A549 (cell line): ENCODE measurements around the gene UBE2E2. TPM values are rescaled to one million over a fixed set of nuclear protein-coding genes. Genes with fewer than 3 reads are reported as not detected.

ENCODE experiments used
- ATAC-seq, 2 experiments: fragments of 200-7000 bp in 1 of 2; fragments of >200 bp in 1 of 2; cut with Nextera tagmentation in 1 of 2; cut with Tn5 transposase in 1 of 2; 3 replicates each; pipeline versions ENCODE4 v1.8.0 to v1.9.1; 2018 to 2020; ENCODE audit warnings: mild to moderate bottlenecking in 1 of 2, moderate library complexity in 1 of 2
- CTCF ChIA-PET: fragments of 300-600 bp; sonication (Branson Sonifier 250); formaldehyde crosslinking; extraction: SDS; loops from one replicate; lab custom pipeline; 2021; ENCODE audit warnings: antibody characterized with exemption, inconsistent platforms; lab: Yijun Ruan, JAX
- POLR2A ChIA-PET: fragments of 350-600 bp; formaldehyde crosslinking; extraction: SDS; loops from one replicate; lab custom pipeline; 2021; ENCODE audit warnings: antibody characterized with exemption, inconsistent platforms; lab: Yijun Ruan, JAX
- DNase-seq, 2 experiments: peaks; one replicate each; pipeline versions ENCODE4 v3.0.0 to v3.0.0-alpha.2; 2011 to 2016; ENCODE audit warnings: low read depth in 1 of 2, low spot score in 1 of 2
- FAIRE-seq: peaks from 2 replicates; lab custom pipeline; 2011; peaks lifted over from hg19 to GRCh38; lab: Jason Lieb, UNC
- H3K27ac ChIP-seq, 2 experiments: fragments of >200 bp; sonication (Bioruptor Twin); formaldehyde crosslinking; 3 replicates each; pipeline ENCODE4 v1.5.1; 2016 to 2017
- H3K4me1 ChIP-seq: fragments of >200 bp; sonication (Bioruptor Twin); formaldehyde crosslinking; 3 replicates; pipeline ENCODE4 v1.6.1; 2016
- H3K4me2 ChIP-seq: fragments of >200 bp; sonication (Bioruptor Twin); formaldehyde crosslinking; 3 replicates; pipeline ENCODE4 v1.6.1; 2016
- H3K4me3 ChIP-seq: fragments of >200 bp; sonication (Bioruptor Twin); formaldehyde crosslinking; 3 replicates; pipeline ENCODE4 v1.5.1; 2016
- H3K9me3 ChIP-seq: fragments of >200 bp; sonication (Bioruptor Twin); formaldehyde crosslinking; 3 replicates; pipeline ENCODE4 v1.6.1; 2016
- CBX2 ChIP-seq: fragments of 200-600 bp; sonication (generic); IDR thresholded peaks from 2 replicates; pipeline ENCODE4 v1.6.1; 2016; ENCODE audit warnings: low read depth, mild to moderate bottlenecking, borderline replicate concordance
- CHD2 ChIP-seq: fragments of 150-350 bp; IDR thresholded peaks from 2 replicates; pipeline ENCODE4 v1.6.1; 2014; ENCODE audit warnings: low read length; ENCODE audit not compliant: partially characterized antibody
- EHMT2 ChIP-seq: fragments of 200-600 bp; sonication (generic); IDR thresholded peaks from 2 replicates; pipeline ENCODE4 v1.6.1; 2016; ENCODE audit warnings: antibody characterized with exemption, low read depth, mild to moderate bottlenecking, moderate library complexity
- FOSB ChIP-seq: fragments of 250-450 bp; sonication (Bioruptor Pico); IDR thresholded peaks from 2 replicates; pipeline ENCODE4 v1.5.0; 2020; ENCODE audit warnings: mild to moderate bottlenecking, moderate library complexity
- FOSL2 ChIP-seq, 2 experiments: fragments of 450-650 bp in 1 of 2; fragments of >200 bp in 1 of 2; sonication (Bioruptor Twin) in 1 of 2; formaldehyde crosslinking; IDR thresholded peaks; 2 replicates each; pipeline versions ENCODE4 v1.5.0 to v1.6.1; 2016 to 2020; ENCODE audit warnings: mild to moderate bottlenecking in 1 of 2, moderate library complexity in 1 of 2
- HOXB13 ChIP-seq: fragments of 250-450 bp; sonication (Bioruptor Pico); IDR thresholded peaks from 2 replicates; pipeline ENCODE4 v1.5.0; 2020; ENCODE audit warnings: low read depth, mild to moderate bottlenecking, moderate library complexity
- JUN ChIP-seq, 2 experiments: fragments of >200 bp; sonication (Bioruptor Twin); formaldehyde crosslinking; IDR thresholded peaks; 2 replicates in 1 of 2; 3 replicates in 1 of 2; pipeline ENCODE4 v1.6.1; 2016 to 2017
- JUNB ChIP-seq: fragments of >200 bp; sonication (Bioruptor Twin); formaldehyde crosslinking; IDR thresholded peaks from 2 replicates; pipeline ENCODE4 v1.6.1; 2016
- MYC ChIP-seq: IDR thresholded peaks from 2 replicates; pipeline ENCODE4 v1.6.1; 2012; ENCODE audit warnings: mild to moderate bottlenecking, inconsistent platforms, low read length, improper control_type of control experiment, borderline replicate concordance
- NFE2L2 ChIP-seq: fragments of 150-350 bp; conservative IDR thresholded peaks from 2 replicates; pipeline ENCODE4 v1.6.1; 2014; ENCODE audit warnings: low read length
- NPAS2 ChIP-seq: fragments of 250-450 bp; sonication (Bioruptor Pico); IDR thresholded peaks from 2 replicates; pipeline ENCODE4 v1.8.0; 2022; ENCODE audit warnings: mild to moderate bottlenecking, moderate library complexity, borderline replicate concordance
- PHF8 ChIP-seq: fragments of 200-600 bp; sonication (generic); IDR thresholded peaks from 2 replicates; pipeline ENCODE4 v1.6.1; 2016; ENCODE audit warnings: low read depth, mild to moderate bottlenecking, antibody characterized with exemption, moderate library complexity, borderline replicate concordance
- POLR2A ChIP-seq: IDR thresholded peaks from 2 replicates; pipeline ENCODE4 v1.6.1; 2012; ENCODE audit warnings: mild to moderate bottlenecking, low read length
- RAD21 ChIP-seq, 2 experiments: fragments of >200 bp in 1 of 2; sonication (Bioruptor Twin) in 1 of 2; formaldehyde crosslinking in 1 of 2; IDR thresholded peaks in 1 of 2; conservative IDR thresholded peaks in 1 of 2; 2 replicates in 1 of 2; 3 replicates in 1 of 2; pipeline ENCODE4 v1.6.1; 2012 to 2018; ENCODE audit warnings: inconsistent platforms in 1 of 2
- RARB ChIP-seq: fragments of 250-450 bp; sonication (Bioruptor Pico); IDR thresholded peaks from 2 replicates; pipeline ENCODE4 v1.8.0; 2021; ENCODE audit warnings: mild to moderate bottlenecking, moderate library complexity
- SREBF2 ChIP-seq: fragments of 450-650 bp; IDR thresholded peaks from 2 replicates; pipeline ENCODE4 v1.6.1; 2014; ENCODE audit warnings: mild to moderate bottlenecking, moderate library complexity
- ZC3H11A ChIP-seq: fragments of 450-650 bp; IDR thresholded peaks from 2 replicates; pipeline ENCODE4 v1.6.1; 2014; ENCODE audit warnings: antibody characterized with exemption, mild to moderate bottlenecking
- ZNF302 ChIP-seq: fragments of 250-450 bp; sonication (Bioruptor Pico); IDR thresholded peaks from 2 replicates; pipeline ENCODE4 v1.9.0; 2021; ENCODE audit warnings: inconsistent platforms, mild to moderate bottlenecking, moderate library complexity
- WGBS: methylation state at CpG from one replicate; pipeline ENCODE4 v1.1.6; 2017; ENCODE audit errors: missing lambda C conversion rate; 5-methylcytosine and 5-hydroxymethylcytosine counted together
- polyA plus RNA-seq, 4 experiments: library from polyadenylated mRNA; depleted of rRNA in 3 of 4; stranded (reverse); fragments of >200 nt; fragmentation: RNase III in 1 of 4; extraction: RNeasy Plus Mini Kit Qiagen cat#74134 plus additional on column Dnase treatment in 1 of 4; gene quantifications; 2 replicates in 3 of 4; 3 replicates in 1 of 4; pipeline ENCODE4 v1.2.3, GENCODE V29; 2011 to 2017
- TF ChIP-seq, protein P1 (sequence below): IDR thresholded peaks from 2 replicates; pipeline ENCODE4 v1.6.1; 2012
- TF ChIP-seq, protein P2 (sequence below): IDR thresholded peaks from 2 replicates; pipeline ENCODE4 v1.6.1; 2012; ENCODE audit warnings: low read depth, borderline replicate concordance
- TF ChIP-seq, protein P3 (sequence below): fragments of 250-450 bp; sonication (Bioruptor Pico); IDR thresholded peaks from 2 replicates; pipeline ENCODE4 v1.5.0; 2020; ENCODE audit warnings: low read depth, mild to moderate bottlenecking, moderate library complexity
- TF ChIP-seq, protein P4 (sequence below): fragments of >200 bp; sonication (Bioruptor Twin); formaldehyde crosslinking; IDR thresholded peaks from 3 replicates; pipeline ENCODE4 v1.6.1; 2016
- TF ChIP-seq, protein P5 (sequence below): fragments of >200 bp; sonication (Bioruptor Twin); formaldehyde crosslinking; IDR thresholded peaks from 3 replicates; pipeline ENCODE4 v1.5.1; 2016

UBE2E2 gene
- polyA plus RNA-seq, 2 of the 4 experiments (the other 2 are of a cell fraction), result 28.3 to 56.1 TPM

DNA sequence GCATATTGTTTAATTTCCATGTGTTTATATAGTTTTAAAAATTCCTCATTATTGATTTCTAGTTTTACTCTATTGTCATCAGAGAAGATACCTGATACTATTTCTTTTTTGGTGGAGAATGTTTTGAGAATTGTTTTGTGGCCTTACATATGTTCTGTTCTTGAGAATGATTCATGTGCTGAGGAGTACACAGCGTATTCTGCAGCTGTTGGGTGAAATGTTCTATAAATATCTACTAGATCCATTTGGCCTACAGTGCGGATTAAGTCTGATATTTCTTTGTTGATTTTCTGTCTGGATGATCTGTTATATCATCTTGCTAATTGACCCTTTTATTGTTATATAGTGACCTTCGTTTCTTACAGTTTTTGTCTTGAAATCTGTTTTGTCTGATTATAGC, 109.7 kb downstream of the UBE2E2 start:
- Histone ChIP-seq H3K27ac (no peak overlapping the region; a peak in 1 of 6 replicates), H3K4me1 (no peaks in the 10 kb centered on the region), H3K9me3 (0 out of 3 replicates have a peak, but pooled peaks cover 5% of the 10 kb centered on the region), H3K4me3 (no peak overlapping the region), H3K4me2 (no peak overlapping the region)
- 87% methylated on average over 3 of the region's 3 CpGs for WGBS
- ChIA-PET CTCF (no interaction called here), POLR2A (no interaction called here)
- no peak for DNase-seq
- no peak for ATAC-seq
- TF ChIP-seq, protein P1, sequence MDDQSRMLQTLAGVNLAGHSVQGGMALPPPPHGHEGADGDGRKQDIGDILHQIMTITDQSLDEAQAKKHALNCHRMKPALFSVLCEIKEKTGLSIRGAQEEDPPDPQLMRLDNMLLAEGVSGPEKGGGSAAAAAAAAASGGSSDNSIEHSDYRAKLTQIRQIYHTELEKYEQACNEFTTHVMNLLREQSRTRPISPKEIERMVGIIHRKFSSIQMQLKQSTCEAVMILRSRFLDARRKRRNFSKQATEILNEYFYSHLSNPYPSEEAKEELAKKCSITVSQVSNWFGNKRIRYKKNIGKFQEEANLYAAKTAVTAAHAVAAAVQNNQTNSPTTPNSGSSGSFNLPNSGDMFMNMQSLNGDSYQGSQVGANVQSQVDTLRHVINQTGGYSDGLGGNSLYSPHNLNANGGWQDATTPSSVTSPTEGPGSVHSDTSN, result no peak
- TF ChIP-seq HOXB13 (CRISPR knock-in tag) (no peak), CHD2 (no peak), NFE2L2 (no peak)
- TF ChIP-seq, protein P2, sequence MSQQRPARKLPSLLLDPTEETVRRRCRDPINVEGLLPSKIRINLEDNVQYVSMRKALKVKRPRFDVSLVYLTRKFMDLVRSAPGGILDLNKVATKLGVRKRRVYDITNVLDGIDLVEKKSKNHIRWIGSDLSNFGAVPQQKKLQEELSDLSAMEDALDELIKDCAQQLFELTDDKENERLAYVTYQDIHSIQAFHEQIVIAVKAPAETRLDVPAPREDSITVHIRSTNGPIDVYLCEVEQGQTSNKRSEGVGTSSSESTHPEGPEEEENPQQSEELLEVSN, result no peak
- no peak for FAIRE-seq

DNA sequence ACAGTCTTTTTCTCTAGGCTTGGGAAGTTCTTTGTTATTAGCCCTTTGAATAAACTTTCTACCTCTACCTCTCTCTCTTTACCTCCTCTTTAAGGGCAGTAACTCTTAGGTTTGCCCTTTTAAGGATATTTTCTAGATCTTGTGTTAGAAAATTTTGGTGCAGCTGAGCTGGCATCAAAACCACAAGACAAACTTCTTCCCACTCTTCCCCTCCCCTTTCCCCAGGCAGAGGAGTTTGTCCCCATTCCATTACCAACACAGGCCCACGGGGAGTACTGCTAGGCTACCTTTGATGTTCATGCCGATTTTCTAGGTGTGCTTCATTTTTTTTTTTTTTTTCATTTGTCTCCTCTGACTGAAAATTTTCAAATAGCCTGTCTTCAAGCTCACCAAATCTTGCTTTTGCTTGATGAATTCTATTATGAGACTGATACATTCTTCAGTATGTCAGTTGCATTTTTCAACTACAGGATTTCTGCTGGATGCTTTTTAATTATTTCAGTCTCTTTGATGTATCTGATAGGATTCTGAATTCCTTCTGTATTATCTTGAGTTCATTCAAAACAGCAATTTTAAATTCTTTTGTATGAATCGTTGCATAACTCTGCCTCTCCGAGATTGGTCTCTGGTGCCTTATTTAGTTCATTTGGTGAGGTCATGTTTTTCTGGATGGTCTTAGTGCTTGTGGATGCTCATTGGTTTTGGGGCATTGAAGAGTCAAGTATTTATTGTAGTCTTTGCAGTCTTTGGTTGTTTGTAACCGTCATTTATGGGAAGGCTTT, 112.0 kb downstream of the UBE2E2 start:
- POLR2A ChIA-PET, result no interaction called here
- TF ChIP-seq PHF8 (no peak), EHMT2 (no peak), FOSL2 (IDR thresholded peaks at IDR 0.05) (no peak), FOSL2 (CRISPR knock-in tag; IDR thresholded peaks at IDR 0.05) (no peak), MYC (no peak), RAD21 (conservative IDR thresholded peaks at IDR 0.05 in 1 of 2, IDR thresholded peaks at IDR 0.05 in 1 of 2) (no peak), POLR2A (no peak), JUNB (no peak), ZNF302 (no peak), RARB (CRISPR knock-in tag) (no peak), ZC3H11A (no peak), JUN (IDR thresholded peaks at IDR 0.05) (no peak), FOSB (CRISPR knock-in tag) (no peak), SREBF2 (no peak), CBX2 (no peak), NPAS2 (CRISPR knock-in tag) (no peak)
- TF ChIP-seq, protein P3, sequence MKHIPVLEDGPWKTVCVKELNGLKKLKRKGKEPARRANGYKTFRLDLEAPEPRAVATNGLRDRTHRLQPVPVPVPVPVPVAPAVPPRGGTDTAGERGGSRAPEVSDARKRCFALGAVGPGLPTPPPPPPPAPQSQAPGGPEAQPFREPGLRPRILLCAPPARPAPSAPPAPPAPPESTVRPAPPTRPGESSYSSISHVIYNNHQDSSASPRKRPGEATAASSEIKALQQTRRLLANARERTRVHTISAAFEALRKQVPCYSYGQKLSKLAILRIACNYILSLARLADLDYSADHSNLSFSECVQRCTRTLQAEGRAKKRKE (CRISPR knock-in tag), result no peak
- TF ChIP-seq, protein P4, sequence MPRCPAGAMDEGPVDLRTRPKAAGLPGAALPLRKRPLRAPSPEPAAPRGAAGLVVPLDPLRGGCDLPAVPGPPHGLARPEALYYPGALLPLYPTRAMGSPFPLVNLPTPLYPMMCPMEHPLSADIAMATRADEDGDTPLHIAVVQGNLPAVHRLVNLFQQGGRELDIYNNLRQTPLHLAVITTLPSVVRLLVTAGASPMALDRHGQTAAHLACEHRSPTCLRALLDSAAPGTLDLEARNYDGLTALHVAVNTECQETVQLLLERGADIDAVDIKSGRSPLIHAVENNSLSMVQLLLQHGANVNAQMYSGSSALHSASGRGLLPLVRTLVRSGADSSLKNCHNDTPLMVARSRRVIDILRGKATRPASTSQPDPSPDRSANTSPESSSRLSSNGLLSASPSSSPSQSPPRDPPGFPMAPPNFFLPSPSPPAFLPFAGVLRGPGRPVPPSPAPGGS, result no peak
- TF ChIP-seq, protein P5, sequence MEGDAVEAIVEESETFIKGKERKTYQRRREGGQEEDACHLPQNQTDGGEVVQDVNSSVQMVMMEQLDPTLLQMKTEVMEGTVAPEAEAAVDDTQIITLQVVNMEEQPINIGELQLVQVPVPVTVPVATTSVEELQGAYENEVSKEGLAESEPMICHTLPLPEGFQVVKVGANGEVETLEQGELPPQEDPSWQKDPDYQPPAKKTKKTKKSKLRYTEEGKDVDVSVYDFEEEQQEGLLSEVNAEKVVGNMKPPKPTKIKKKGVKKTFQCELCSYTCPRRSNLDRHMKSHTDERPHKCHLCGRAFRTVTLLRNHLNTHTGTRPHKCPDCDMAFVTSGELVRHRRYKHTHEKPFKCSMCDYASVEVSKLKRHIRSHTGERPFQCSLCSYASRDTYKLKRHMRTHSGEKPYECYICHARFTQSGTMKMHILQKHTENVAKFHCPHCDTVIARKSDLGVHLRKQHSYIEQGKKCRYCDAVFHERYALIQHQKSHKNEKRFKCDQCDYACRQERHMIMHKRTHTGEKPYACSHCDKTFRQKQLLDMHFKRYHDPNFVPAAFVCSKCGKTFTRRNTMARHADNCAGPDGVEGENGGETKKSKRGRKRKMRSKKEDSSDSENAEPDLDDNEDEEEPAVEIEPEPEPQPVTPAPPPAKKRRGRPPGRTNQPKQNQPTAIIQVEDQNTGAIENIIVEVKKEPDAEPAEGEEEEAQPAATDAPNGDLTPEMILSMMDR, result no peak
- CTCF ChIA-PET, result interaction anchor here (1.0 to 1.8 kb wide), 2 partner anchors 8 to 18 kb away, joined by 3 to 6 read pairs; no protein-coding TSS in a partner anchor
- Histone ChIP-seq H3K9me3 (0 out of 3 replicates have a peak, but pooled peaks cover 5% of the 10 kb centered on the region), H3K4me3 (no peak overlapping the region), H3K4me2 (no peak overlapping the region), H3K27ac (no peak overlapping the region), H3K4me1 (no peaks in the 10 kb centered on the region)
- ATAC-seq (no peak), FAIRE-seq (no peak), DNase-seq (no peak)
- 57% methylated on average over 5 of the region's 5 CpGs for WGBS
